Right ventricle myocardium inferior (tissue), 1 donor: ENCODE results near the gene FAT1. TPM values are rescaled to one million over a fixed set of nuclear protein-coding genes. Genes with fewer than 3 reads are reported as not detected.

Source experiments
- ATAC-seq: fragments of 200-7000 bp; cut with Tn5 transposase; one replicate; pipeline ENCODE4 v1.9.1; 2020; ENCODE audit warnings: mild to moderate bottlenecking, moderate library complexity
- DNase-seq: peaks from one replicate; pipeline ENCODE4 v3.0.0; 2021; ENCODE audit errors: missing footprints
- intact Hi-C: fragments of 100-400 bp; cut with DNase I; formaldehyde crosslinking; loops from one replicate; pipeline ENCODE4 v1.11.0; 2022
- total RNA-seq: library from RNA; stranded (reverse); fragmentation: NEBNext Ultra II Directional; extraction: Animal tissue kit (Norgen Biotek cat#: 25700); gene quantifications from one replicate; pipeline ENCODE4 v1.2.1, GENCODE V29; 2021
- donor health status: DM: no; HTN: yes; CAD: no; lungs with severe emphysema.

Gene FAT1
- total RNA-seq, 1 donor from 2014 or later, result 55.2 TPM

- no peak for ATAC-seq
- DNase-seq, result no peak
- intact Hi-C loops, result no loop called here
These were observed 161.9 kb downstream of the FAT1 start for GRCh38 chr4:186561748-186562147.

- DNase-seq, result no peak
- no peak for ATAC-seq
- intact Hi-C loops, result no loop called here
These were observed 163.0 kb downstream of the FAT1 start for GRCh38 chr4:186560647-186561046.

- DNase-seq, result no peak
- no peak for ATAC-seq
- intact Hi-C loops, result no loop called here
These were observed 166.2 kb downstream of the FAT1 start for GRCh38 chr4:186557486-186557885.

GRCh38 chr4:186557061-186557460, 166.6 kb downstream of the FAT1 start:
- ATAC-seq (no peak), DNase-seq (no peak)
- intact Hi-C loops, result no loop called here

- ATAC-seq (no peak), DNase-seq (no peak)
- intact Hi-C loops, result no loop called here
These were observed 168.5 kb downstream of the FAT1 start, which contains the start of gene MTNR1A for GRCh38 chr4:186554914-186555827. MTNR1A (minus strand) TSS chr4:186555567; CDS start chr4:186555365, 202 bp downstream.

GRCh38 chr4:186554539-186554913, 169.1 kb downstream of the FAT1 start:
- intact Hi-C loops, result no loop called here
- ATAC-seq, result no peak
- no peak for DNase-seq

- intact Hi-C loops, result no loop called here
- ATAC-seq (no peak), DNase-seq (no peak)
These were observed 169.9 kb downstream of the FAT1 start for GRCh38 chr4:186553717-186554116.

- no peak for ATAC-seq
- intact Hi-C loops, result no loop called here
These were observed 171.8 kb downstream of the FAT1 start for GRCh38 chr4:186551849-186552248.

GRCh38 chr4:186545436-186545835, 178.2 kb downstream of the FAT1 start:
- intact Hi-C loops, result no loop called here
- no peak for ATAC-seq
- no peak for DNase-seq

More at GRCh38 chr4:186551849-186552248, 171.8 kb downstream of the FAT1 start:
- no peak for DNase-seq

- no peak for DNase-seq
- intact Hi-C loops, result no loop called here
These were observed 180.4 kb downstream of the FAT1 start for GRCh38 chr4:186543206-186543605.

GRCh38 chr4:186541801-186542200, 181.9 kb downstream of the FAT1 start:
- intact Hi-C loops, result no loop called here
- ATAC-seq, result no peak
- DNase-seq, result no peak

More at GRCh38 chr4:186543206-186543605, 180.4 kb downstream of the FAT1 start:
- no peak for ATAC-seq

- intact Hi-C loops, result no loop called here
- ATAC-seq (no peak), DNase-seq (no peak)
These were observed 185.7 kb downstream of the FAT1 start for GRCh38 chr4:186537843-186538521.

Other genes with a start within 250 kb of the FAT1 start
- gene MTNR1A, start 168.3 kb downstream of the FAT1 start, total RNA-seq, result not detected